IMR-90 (cell line): Measurements from ENCODE around the gene IWS1.

ENCODE experiments used
- CEBPB ChIP-seq: IDR thresholded peaks from 2 replicates; pipeline ENCODE4 v1.6.1; 2012; ENCODE audit warnings: low read depth, low read length, improper control_type of control experiment
- CTCF ChIP-seq: conservative IDR thresholded peaks from 2 replicates; pipeline ENCODE4 v1.5.1; 2012; ENCODE audit warnings: mild to moderate bottlenecking, low read depth, low read length, improper control_type of control experiment
- ELK1 ChIP-seq: fragments of 150-350 bp; IDR thresholded peaks from 2 replicates; pipeline ENCODE4 v1.6.1; 2016; ENCODE audit warnings: low read depth, mild to moderate bottlenecking, low read length, moderate library complexity, borderline replicate concordance
- FOS ChIP-seq: fragments of 150-350 bp; IDR thresholded peaks from 2 replicates; pipeline ENCODE4 v1.6.1; 2016; ENCODE audit warnings: low read depth, low read length
- MAFK ChIP-seq: IDR thresholded peaks from 2 replicates; pipeline ENCODE4 v1.6.1; 2012; ENCODE audit warnings: low read depth, low read length, improper control_type of control experiment
- POLR2A ChIP-seq: IDR thresholded peaks from 2 replicates; pipeline ENCODE4 v1.6.1; 2012; ENCODE audit warnings: mild to moderate bottlenecking, low read depth, low read length
- RCOR1 ChIP-seq: IDR thresholded peaks from 2 replicates; pipeline ENCODE4 v1.6.1; 2012; ENCODE audit warnings: mild to moderate bottlenecking, low read length, improper control_type of control experiment; ENCODE audit not compliant: insufficient replicate concordance
- RFX5 ChIP-seq: IDR thresholded peaks from 2 replicates; pipeline ENCODE4 v1.8.0; 2012; ENCODE audit warnings: low read depth, mild to moderate bottlenecking, low read length, moderate library complexity
- SMC3 ChIP-seq: fragments of 150-350 bp; IDR thresholded peaks from 2 replicates; pipeline ENCODE4 v1.6.1; 2016; ENCODE audit warnings: low read depth, mild to moderate bottlenecking, antibody characterized with exemption, low read length, moderate library complexity
- USF2 ChIP-seq: fragments of 150-350 bp; IDR thresholded peaks from 2 replicates; pipeline ENCODE4 v1.6.1; 2017; ENCODE audit warnings: mild to moderate bottlenecking, antibody characterized with exemption, low read length, low read depth

- TF ChIP-seq POLR2A, result no peak
- no peak for TF ChIP-seq CTCF
- TF ChIP-seq RCOR1, result no peak
- no peak for TF ChIP-seq ELK1
- TF ChIP-seq SMC3, result no peak
- TF ChIP-seq CEBPB, result no peak
- TF ChIP-seq USF2, result no peak
- TF ChIP-seq RFX5, result no peak
- TF ChIP-seq FOS, result no peak
- TF ChIP-seq MAFK, result no peak
Observed at GRCh38 chr2:127449414-127449813, 76.9 kb downstream of the IWS1 start.
